ENCODE results near the gene LRCH1.

The LRCH1 gene

GRCh38 chr13:46565808-46566750, 13.1 kb downstream of the LRCH1 start:
- no peak for DNase-seq

GRCh38 chr13:46567671-46568070, 14.7 kb downstream of the LRCH1 start:
- no peak for DNase-seq

GRCh38 chr13:46569456-46569855, 16.5 kb downstream of the LRCH1 start:
- DNase-seq, result peak; percentile 30

- no peak for DNase-seq
These were observed 17.3 kb downstream of the LRCH1 start for GRCh38 chr13:46570273-46570672.

- peak; percentile 7 for DNase-seq
These were observed 18.4 kb downstream of the LRCH1 start for GRCh38 chr13:46571189-46571908.

- no peak for DNase-seq
These were observed 19.1 kb downstream of the LRCH1 start for GRCh38 chr13:46571909-46572595.

DNA sequence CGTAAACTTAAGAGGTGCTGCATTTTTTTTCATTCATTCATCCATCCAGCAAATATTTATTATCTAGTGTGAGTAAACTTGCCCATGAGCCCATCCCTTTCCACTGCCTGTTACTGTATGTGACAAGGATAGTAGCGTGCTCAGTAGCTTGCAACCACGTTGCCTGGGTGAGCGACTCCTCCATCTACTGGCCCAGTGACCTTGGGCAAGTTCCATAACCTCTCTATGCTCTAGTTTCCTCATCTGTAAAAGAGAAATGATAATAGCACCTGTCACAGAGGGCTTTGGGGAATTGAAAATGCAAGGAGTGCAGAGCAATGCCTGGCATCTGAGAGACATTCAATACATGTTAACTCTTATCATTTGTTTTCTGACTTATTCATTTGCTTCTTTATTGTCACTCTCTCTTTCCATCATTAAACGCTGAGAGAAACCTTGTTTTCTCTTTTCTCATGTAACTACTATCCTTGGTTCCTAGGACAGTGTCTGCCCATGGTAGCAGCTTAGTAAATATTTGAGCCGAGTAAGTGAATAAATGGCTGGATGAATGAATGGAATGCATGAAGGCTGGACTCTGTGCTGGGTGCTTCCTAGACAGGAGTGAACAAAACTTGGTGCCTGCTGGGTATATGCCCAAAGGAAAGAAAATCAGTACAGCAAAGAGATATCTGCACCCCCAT, 19.9 kb downstream of the LRCH1 start:
- DNase-seq, result no peak

- DNase-seq, result no peak
These were observed 22.4 kb downstream of the LRCH1 start for GRCh38 chr13:46575301-46575771.

GRCh38 chr13:46575818-46576221, 22.9 kb downstream of the LRCH1 start:
- no peak for DNase-seq

- DNase-seq, result no peak
These were observed 23.8 kb downstream of the LRCH1 start for GRCh38 chr13:46576762-46577161.

DNA sequence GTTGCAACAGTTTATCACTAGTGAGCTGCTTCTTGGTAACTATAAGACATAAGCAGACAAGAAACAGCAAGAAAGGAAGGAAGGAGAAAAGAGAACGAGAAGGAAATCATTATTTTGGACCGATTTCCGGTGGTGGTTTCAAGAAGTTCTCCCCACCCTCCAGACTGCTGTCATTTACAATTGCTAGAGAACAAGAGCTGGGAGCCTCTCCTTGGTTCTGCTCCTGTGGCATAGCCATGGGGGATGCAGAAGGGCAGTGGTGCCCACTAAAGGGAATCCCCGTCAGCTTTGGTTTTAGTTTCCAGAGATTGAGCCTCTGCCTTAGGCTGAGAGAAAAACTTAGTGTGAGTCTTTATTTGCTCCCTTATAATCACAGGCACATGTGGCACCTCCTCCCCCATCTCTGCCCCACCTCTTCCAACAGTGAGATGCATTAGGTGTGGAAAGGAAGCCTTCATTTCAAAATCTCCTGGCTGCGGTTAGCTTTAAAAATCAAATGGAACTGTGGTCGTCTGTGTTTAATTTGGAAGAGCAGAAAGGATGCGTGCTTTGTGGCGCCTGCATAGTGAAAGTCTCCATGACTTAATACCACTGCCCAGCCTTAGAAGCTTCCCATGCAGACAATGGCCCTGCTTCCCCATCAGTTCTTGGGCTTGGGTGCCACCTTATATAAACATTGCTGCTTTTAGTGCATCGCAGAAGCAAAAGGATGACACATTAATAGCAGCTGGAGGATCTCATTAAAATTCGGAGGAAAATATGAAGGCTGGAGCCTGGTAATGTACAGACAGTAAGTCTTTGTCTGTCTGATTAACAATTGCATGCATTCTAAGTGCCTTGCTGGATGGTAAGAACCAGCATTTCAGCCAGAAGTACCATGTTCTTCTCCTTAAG, 25.0 kb downstream of the LRCH1 start:
- peak; percentile 21 for DNase-seq

- peak; percentile 9 for DNase-seq
These were observed 25.6 kb downstream of the LRCH1 start for GRCh38 chr13:46578590-46578975.

DNA sequence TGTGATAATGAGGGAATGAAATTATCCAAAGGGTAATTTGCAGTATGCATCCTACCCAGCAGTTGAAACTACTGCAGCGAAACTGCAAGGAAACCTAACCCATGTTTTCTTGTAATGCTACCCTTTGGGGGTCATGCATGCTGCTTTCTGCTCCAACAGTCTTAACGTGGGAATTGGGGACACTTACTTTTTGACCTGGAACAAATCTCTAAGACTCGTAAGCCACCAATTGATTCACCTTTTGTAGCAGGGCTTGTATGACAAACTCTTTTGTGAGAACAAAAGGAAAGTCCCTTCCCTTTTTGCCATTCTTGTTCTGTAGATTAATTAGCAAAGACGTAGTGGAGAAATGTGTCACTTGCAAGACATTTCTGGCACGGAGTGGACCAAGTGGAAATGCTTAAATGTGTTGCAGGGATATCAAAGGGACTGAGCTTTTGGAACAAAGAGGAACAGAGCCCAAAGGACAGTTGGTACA, 27.4 kb downstream of the LRCH1 start:
- DNase-seq, result no peak

DNA sequence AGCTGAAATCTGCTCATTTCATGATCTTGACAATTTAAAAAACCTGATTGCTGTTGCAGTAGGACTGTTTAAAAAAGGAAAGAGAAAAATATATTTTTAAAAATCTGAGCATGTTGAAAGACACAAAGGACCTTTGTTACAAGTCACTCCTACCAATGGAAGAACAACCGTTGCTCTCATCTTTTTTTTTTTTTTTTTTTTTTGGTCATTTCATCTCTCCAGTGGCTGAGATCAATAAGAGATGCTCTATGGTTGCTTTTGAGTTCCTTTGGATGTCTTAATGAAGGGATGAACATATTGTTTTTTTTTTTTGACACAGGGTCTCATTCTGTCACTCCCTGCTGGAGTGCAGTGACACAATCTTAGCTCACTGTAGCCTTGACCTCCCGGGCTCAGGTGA, 29.2 kb downstream of the LRCH1 start:
- no peak for DNase-seq

DNA sequence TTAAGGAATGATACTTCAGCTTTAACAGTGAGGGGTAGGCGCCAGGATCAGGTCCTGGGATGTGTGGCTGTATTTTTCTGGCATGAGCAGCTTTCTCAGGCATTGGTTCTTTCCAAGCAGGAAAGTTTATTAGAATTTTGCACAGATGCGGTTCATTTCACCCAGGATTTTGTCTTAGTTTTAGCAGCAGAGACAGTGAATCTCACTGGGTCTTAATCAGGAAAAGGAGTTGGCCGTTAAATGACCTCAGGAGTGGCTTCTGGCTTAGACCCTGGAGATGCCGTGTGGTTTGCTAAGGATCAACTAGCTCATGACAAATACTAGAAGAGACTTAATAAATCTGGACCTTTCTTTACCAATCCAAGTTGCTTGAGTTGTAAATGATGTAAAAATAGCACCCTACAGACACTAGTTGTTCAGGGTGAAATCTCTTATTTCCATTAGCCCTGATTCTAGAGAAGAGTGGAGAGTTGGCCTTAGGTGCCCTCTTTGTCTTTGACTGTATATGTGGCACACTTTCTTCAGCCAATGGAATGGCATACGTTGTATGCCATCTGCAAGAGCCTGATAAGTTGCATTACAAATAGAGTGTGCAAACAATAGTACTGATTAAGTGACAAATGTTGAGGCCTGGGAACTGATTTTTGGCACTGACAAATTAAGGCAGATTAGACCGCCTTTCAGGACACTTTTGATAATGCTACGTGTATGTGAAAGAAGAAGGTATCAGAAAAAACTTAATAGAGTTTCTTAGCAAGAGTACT, 34.0 kb downstream of the LRCH1 start:
- no peak for DNase-seq

DNA sequence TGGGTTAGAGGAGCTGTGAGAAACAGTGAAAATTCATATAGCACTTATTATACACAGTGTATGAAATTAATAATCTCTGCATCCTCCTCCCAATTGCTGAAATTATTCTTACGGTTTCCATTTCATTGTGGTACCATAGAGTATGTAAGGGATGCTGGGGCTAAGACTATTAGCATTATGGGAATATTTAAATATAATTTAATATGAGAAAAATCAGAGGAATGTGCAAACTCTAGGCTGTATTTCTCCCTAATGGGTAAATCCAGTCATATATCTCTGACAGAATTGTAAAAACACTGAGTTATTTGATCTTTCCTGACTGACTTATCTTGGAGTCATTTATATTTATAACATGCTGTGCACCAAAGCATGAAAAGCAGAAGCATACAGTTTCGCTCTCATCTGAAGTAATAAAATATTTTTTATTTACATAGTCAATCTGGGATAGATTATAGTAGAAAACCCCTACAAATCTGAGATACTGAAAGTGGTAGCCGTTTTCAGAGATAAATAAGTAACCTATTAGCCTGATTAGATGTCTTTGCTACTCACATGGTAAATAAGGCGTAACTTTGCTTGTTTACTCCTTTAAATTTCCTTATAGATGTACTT, 34.9 kb downstream of the LRCH1 start:
- no peak for DNase-seq

DNA sequence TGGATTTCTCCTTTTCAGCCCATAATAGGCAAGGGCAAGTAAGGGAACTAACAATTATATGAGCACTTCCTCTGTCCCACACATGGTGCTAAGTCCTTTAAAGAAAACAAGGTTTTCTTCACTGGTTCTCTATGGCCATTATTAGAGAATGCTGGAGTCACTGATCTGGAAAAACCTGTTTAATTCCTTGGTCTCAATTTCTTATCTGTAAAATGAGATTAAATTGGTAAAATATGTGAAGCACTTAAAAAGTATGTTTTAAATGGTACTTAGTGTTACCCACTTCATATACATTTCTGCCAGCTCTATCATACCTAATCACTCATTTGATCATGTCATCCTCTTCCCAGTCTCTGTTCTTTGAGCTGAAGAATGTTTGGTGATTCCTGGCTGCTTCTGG, 39.4 kb downstream of the LRCH1 start:
- DNase-seq, result no peak

DNA sequence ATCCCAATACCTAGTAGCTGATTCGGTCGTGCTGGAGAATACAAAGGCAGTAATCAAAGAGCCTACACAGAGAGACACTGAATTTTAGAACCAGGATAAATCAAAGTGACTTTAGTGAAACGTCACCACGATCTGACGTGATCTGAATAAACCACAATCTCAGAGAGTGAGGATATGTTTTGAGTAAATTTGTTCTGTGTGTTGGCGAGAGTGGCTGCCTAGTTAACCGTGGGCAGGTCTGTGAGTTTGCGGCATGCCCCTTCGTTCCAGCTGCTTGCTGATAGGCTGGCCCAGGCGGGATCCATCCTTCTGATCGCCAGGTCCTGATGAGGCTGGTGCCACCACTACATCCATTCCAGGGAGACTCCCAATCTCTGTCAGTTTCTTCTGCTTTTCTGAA, 40.4 kb downstream of the LRCH1 start:
- no peak for DNase-seq

- DNase-seq, result peak; percentile 50
These were observed 41.6 kb downstream of the LRCH1 start for GRCh38 chr13:46594374-46595078.

All from NCI-H69 (cell line).